HEK293 (cell line): Measurements from ENCODE around the gene LMF1.

Source experiments
- CTCF ChIA-PET: fragments of 350-600 bp; formaldehyde crosslinking; extraction: SDS; loops from one replicate; lab custom pipeline; 2021; ENCODE audit warnings: antibody characterized with exemption; lab: Yijun Ruan, JAX
- POLR2A ChIA-PET: fragments of 300-600 bp; formaldehyde crosslinking; extraction: SDS; loops from one replicate; lab custom pipeline; 2020; ENCODE audit warnings: antibody characterized with exemption, inconsistent platforms; lab: Yijun Ruan, JAX
- H3K27ac ChIP-seq: fragments of 200-500 bp; sonication (Bioruptor generic); 2 replicates; pipeline ENCODE4 v1.5.1; 2014; ENCODE audit warnings: low read depth, low read length, control low read depth, inconsistent platforms; ENCODE audit errors: extremely low read depth
- H3K36me3 ChIP-seq, 2 experiments: fragments of 200-500 bp in 1 of 2; sonication (Bioruptor generic) in 1 of 2; 1 replicate in 1 of 2; 2 replicates in 1 of 2; pipeline ENCODE4 v1.5.1; 2014 to 2017; ENCODE audit warnings: inconsistent platforms in 2 of 2, low read length in 2 of 2; ENCODE audit not compliant: control insufficient read depth in 2 of 2, insufficient read depth in 1 of 2
- H3K4me1 ChIP-seq: fragments of 200-500 bp; sonication (Bioruptor generic); 2 replicates; pipeline ENCODE4 v1.5.1; 2014; ENCODE audit warnings: mild to moderate bottlenecking, low read length, inconsistent platforms; ENCODE audit not compliant: control insufficient read depth, insufficient read depth
- H3K4me3 ChIP-seq: 2 replicates; pipeline ENCODE4 v1.5.1; 2011; ENCODE audit warnings: low read depth, mild to moderate bottlenecking, control low read depth, low read length, moderate library complexity
- H3K9me3 ChIP-seq: fragments of 200-500 bp; sonication (Bioruptor generic); 2 replicates; pipeline ENCODE4 v1.5.1; 2014; ENCODE audit warnings: low read depth, low read length, inconsistent platforms; ENCODE audit not compliant: control insufficient read depth, insufficient read depth
- OVOL3 ChIP-seq: fragments of 450-650 bp; formaldehyde crosslinking; IDR thresholded peaks from 2 replicates; pipeline ENCODE4 v1.5.1; 2016; ENCODE audit warnings: missing biosample characterization, missing genetic modification characterization
- RBAK ChIP-seq: fragments of 450-650 bp; formaldehyde crosslinking; IDR thresholded peaks from 2 replicates; pipeline ENCODE4 v1.5.1; 2016; ENCODE audit warnings: missing biosample characterization, missing genetic modification characterization
- SP2 ChIP-seq: fragments of 450-650 bp; formaldehyde crosslinking; IDR thresholded peaks from 2 replicates; pipeline ENCODE4 v1.5.1; 2016; ENCODE audit warnings: missing biosample characterization, missing genetic modification characterization
- TSHZ1 ChIP-seq: fragments of 450-650 bp; formaldehyde crosslinking; IDR thresholded peaks from 2 replicates; pipeline ENCODE4 v1.5.1; 2016; ENCODE audit warnings: missing biosample characterization, missing genetic modification characterization, borderline replicate concordance
- YY2 ChIP-seq: fragments of 450-650 bp; formaldehyde crosslinking; IDR thresholded peaks from 2 replicates; pipeline ENCODE4 v1.5.1; 2016; ENCODE audit warnings: missing biosample characterization, missing genetic modification characterization
- ZBTB11 ChIP-seq: fragments of 450-650 bp; formaldehyde crosslinking; conservative IDR thresholded peaks from 2 replicates; pipeline ENCODE4 v1.5.1; 2016; ENCODE audit warnings: low read depth, missing biosample characterization, missing genetic modification characterization
- ZNF138 ChIP-seq: fragments of 450-650 bp; formaldehyde crosslinking; IDR thresholded peaks from 2 replicates; pipeline ENCODE4 v1.5.1; 2016; ENCODE audit warnings: missing biosample characterization, missing genetic modification characterization, borderline replicate concordance
- ZNF175 ChIP-seq: fragments of 450-650 bp; formaldehyde crosslinking; IDR thresholded peaks from 2 replicates; pipeline ENCODE4 v1.5.1; 2016; ENCODE audit warnings: missing biosample characterization, missing genetic modification characterization
- ZNF248 ChIP-seq: fragments of 450-650 bp; formaldehyde crosslinking; IDR thresholded peaks from 2 replicates; pipeline ENCODE4 v1.5.1; 2017; ENCODE audit warnings: missing biosample characterization, missing genetic modification characterization
- ZNF280C ChIP-seq: fragments of 450-650 bp; formaldehyde crosslinking; IDR thresholded peaks from 2 replicates; pipeline ENCODE4 v1.5.1; 2016; ENCODE audit warnings: missing biosample characterization, missing genetic modification characterization
- ZNF354C ChIP-seq: fragments of 450-650 bp; formaldehyde crosslinking; IDR thresholded peaks from 2 replicates; pipeline ENCODE4 v1.5.1; 2016; ENCODE audit warnings: missing biosample characterization, missing genetic modification characterization, low read depth, borderline replicate concordance
- ZNF521 ChIP-seq: fragments of 450-650 bp; formaldehyde crosslinking; IDR thresholded peaks from 2 replicates; pipeline ENCODE4 v1.5.1; 2017; ENCODE audit warnings: missing biosample characterization, mild to moderate bottlenecking, missing genetic modification characterization
- ZNF544 ChIP-seq: fragments of 450-650 bp; formaldehyde crosslinking; IDR thresholded peaks from 2 replicates; pipeline ENCODE4 v1.5.0; 2017; ENCODE audit warnings: missing biosample characterization, missing genetic modification characterization
- ZNF626 ChIP-seq: fragments of 450-650 bp; sonication (Bioruptor Pico); formaldehyde crosslinking; IDR thresholded peaks from 2 replicates; pipeline ENCODE4 v1.5.1; 2018; ENCODE audit warnings: missing biosample characterization, missing genetic modification characterization, inconsistent platforms
- ZNF658 ChIP-seq: fragments of 450-650 bp; formaldehyde crosslinking; IDR thresholded peaks from 2 replicates; pipeline ENCODE4; 2016; ENCODE audit warnings: missing biosample characterization, missing genetic modification characterization
- ZNF664 ChIP-seq: fragments of 450-650 bp; formaldehyde crosslinking; IDR thresholded peaks from 2 replicates; pipeline ENCODE4 v1.5.1; 2016; ENCODE audit warnings: missing biosample characterization, missing genetic modification characterization
- ZNF677 ChIP-seq: fragments of 450-650 bp; IDR thresholded peaks from 2 replicates; pipeline ENCODE4 v1.5.0; 2018; ENCODE audit warnings: missing biosample characterization, mild to moderate bottlenecking, missing genetic modification characterization, moderate library complexity
- ZNF701 ChIP-seq: fragments of 450-650 bp; formaldehyde crosslinking; IDR thresholded peaks from 2 replicates; pipeline ENCODE4 v1.5.1; 2016; ENCODE audit warnings: missing biosample characterization, missing genetic modification characterization
- ZNF768 ChIP-seq: fragments of 450-650 bp; formaldehyde crosslinking; IDR thresholded peaks from 2 replicates; pipeline ENCODE4 v1.5.1; 2018; ENCODE audit warnings: missing biosample characterization, mild to moderate bottlenecking, missing genetic modification characterization
- TF ChIP-seq, protein P1 (sequence below): fragments of 450-650 bp; formaldehyde crosslinking; IDR thresholded peaks from 2 replicates; pipeline ENCODE4 v1.5.1; 2017; ENCODE audit warnings: missing biosample characterization, missing genetic modification characterization

The LMF1 gene

GRCh38 chr16:931171-931570, 39.6 kb downstream of the LMF1 start:
- H3K4me1 ChIP-seq, result no peaks in the 10 kb centered on the region
- no peak overlapping the region for H3K27ac ChIP-seq
- H3K4me3 ChIP-seq, result no peak overlapping the region
- H3K9me3 ChIP-seq, result no peaks in the 10 kb centered on the region
- POLR2A ChIA-PET, result no interaction called here
- TF ChIP-seq OVOL3 (tag by site-specific recombination), result no peak
- TF ChIP-seq ZNF354C (tag by site-specific recombination), result no peak
- no peak for TF ChIP-seq ZNF664 (tag by site-specific recombination)
- TF ChIP-seq ZNF658 (tag by site-specific recombination), result no peak
- no peak for TF ChIP-seq ZNF768 (tag by site-specific recombination)
- TF ChIP-seq ZNF544 (tag by site-specific recombination), result no peak
- no peak for TF ChIP-seq ZNF701 (tag by site-specific recombination)
- TF ChIP-seq YY2 (tag by site-specific recombination), result no peak
- TF ChIP-seq ZNF521 (tag by site-specific recombination), result no peak
- no peak for TF ChIP-seq TSHZ1 (tag by site-specific recombination)
- TF ChIP-seq, protein P1, sequence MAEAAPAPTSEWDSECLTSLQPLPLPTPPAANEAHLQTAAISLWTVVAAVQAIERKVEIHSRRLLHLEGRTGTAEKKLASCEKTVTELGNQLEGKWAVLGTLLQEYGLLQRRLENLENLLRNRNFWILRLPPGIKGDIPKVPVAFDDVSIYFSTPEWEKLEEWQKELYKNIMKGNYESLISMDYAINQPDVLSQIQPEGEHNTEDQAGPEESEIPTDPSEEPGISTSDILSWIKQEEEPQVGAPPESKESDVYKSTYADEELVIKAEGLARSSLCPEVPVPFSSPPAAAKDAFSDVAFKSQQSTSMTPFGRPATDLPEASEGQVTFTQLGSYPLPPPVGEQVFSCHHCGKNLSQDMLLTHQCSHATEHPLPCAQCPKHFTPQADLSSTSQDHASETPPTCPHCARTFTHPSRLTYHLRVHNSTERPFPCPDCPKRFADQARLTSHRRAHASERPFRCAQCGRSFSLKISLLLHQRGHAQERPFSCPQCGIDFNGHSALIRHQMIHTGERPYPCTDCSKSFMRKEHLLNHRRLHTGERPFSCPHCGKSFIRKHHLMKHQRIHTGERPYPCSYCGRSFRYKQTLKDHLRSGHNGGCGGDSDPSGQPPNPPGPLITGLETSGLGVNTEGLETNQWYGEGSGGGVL, result no peak
- no peak for TF ChIP-seq ZNF248 (tag by site-specific recombination)
- TF ChIP-seq RBAK (tag by site-specific recombination), result no peak
- no peak for TF ChIP-seq ZNF677 (tag by site-specific recombination)
- TF ChIP-seq ZNF626 (tag by site-specific recombination), result no peak
- TF ChIP-seq ZNF175 (tag by site-specific recombination), result no peak
- CTCF ChIA-PET, result interaction anchor here (1.1 kb wide), 1 partner anchor 123 kb away, joined by 3 read pairs; no protein-coding TSS in a partner anchor
- H3K36me3 ChIP-seq, result peaks cover 0 to 2% of the 10 kb centered on the region in 2 experiments; a peak in 1 of 3 replicates

- Histone ChIP-seq H3K36me3 (peaks cover 0 to 7% of the 10 kb centered on the region in 2 experiments; a peak in 1 of 3 replicates), H3K4me1 (no peaks in the 10 kb centered on the region), H3K9me3 (no peaks in the 10 kb centered on the region), H3K27ac (no peak overlapping the region), H3K4me3 (no peak overlapping the region)
- ChIA-PET POLR2A (no interaction called here), CTCF (no interaction called here)
- no peak for TF ChIP-seq ZNF280C (tag by site-specific recombination)
- TF ChIP-seq ZBTB11 (tag by site-specific recombination), result no peak
- no peak for TF ChIP-seq ZNF138 (tag by site-specific recombination)
- no peak for TF ChIP-seq SP2 (tag by site-specific recombination)
- TF ChIP-seq ZNF664 (tag by site-specific recombination), result no peak
These were observed 40.3 kb downstream of the LMF1 start for GRCh38 chr16:930511-930910.
